Transverse colon (tissue), 4 donors: Measurements from ENCODE around the gene SLC8A3. TPM values are rescaled to one million over a fixed set of nuclear protein-coding genes. Genes with fewer than 3 reads are reported as not detected.

Experiments
- DNase-seq: peaks from one replicate; pipeline ENCODE4 v3.0.0-alpha.2; 2019
- H3K27ac ChIP-seq, 4 donors: fragments of 200-600 bp; sonication (generic); 2 replicates each; pipeline ENCODE4 v1.5.1; 2016 to 2018; ENCODE audit warnings: inconsistent platforms in 4 of 4
- H3K27me3 ChIP-seq: fragments of 200-600 bp; sonication (generic); 2 replicates; pipeline ENCODE4 v1.5.1; 2017; ENCODE audit warnings: inconsistent platforms
- H3K36me3 ChIP-seq, 4 donors: fragments of 200-600 bp; sonication (generic); 2 replicates each; pipeline ENCODE4 v1.5.1; 2017 to 2019; ENCODE audit warnings: inconsistent platforms in 4 of 4
- H3K4me1 ChIP-seq, 4 donors: fragments of 200-600 bp; sonication (generic); 2 replicates each; pipeline ENCODE4 v1.5.1; 2017 to 2020; ENCODE audit warnings: inconsistent platforms in 4 of 4
- H3K4me3 ChIP-seq, 4 donors: fragments of 200-600 bp; sonication (generic); 1 replicate in 1 of 4; 2 replicates in 3 of 4; pipeline versions ENCODE4 v1.5.1 to v1.6.1; 2017 to 2019; ENCODE audit warnings: inconsistent platforms in 4 of 4
- H3K9me3 ChIP-seq, 2 donors: fragments of 200-600 bp; sonication (generic); 2 replicates each; pipeline ENCODE4 v1.5.1; 2017 to 2019; ENCODE audit warnings: inconsistent platforms in 2 of 2
- CTCF ChIP-seq, 5 experiments: fragments of 200-600 bp in 3 of 5; fragments of 450-650 bp in 2 of 5; sonication (generic) in 3 of 5; IDR thresholded peaks; 1 replicate in 2 of 5; 2 replicates in 3 of 5; pipeline ENCODE4 v1.5.1; 2016 to 2017; ENCODE audit warnings: antibody characterized with exemption in 5 of 5, inconsistent platforms in 3 of 5, mild to moderate bottlenecking in 2 of 5, moderate library complexity in 1 of 5
- EP300 ChIP-seq: sonication (generic); formaldehyde crosslinking; IDR thresholded peaks from one replicate; pipeline ENCODE4 v1.6.1; 2017; ENCODE audit warnings: antibody characterized with exemption, low read depth
- POLR2A ChIP-seq: fragments of 450-650 bp; IDR thresholded peaks from one replicate; pipeline ENCODE4 v1.6.1; 2016; ENCODE audit warnings: antibody characterized with exemption, mild to moderate bottlenecking, moderate library complexity
- POLR2AphosphoS5 ChIP-seq, 3 donors: sonication (generic); formaldehyde crosslinking; IDR thresholded peaks; one replicate each; pipeline ENCODE4 v1.6.1; 2016; ENCODE audit warnings: antibody characterized with exemption in 3 of 3
- WGBS, 2 donors: methylation state at CpG; one replicate each; pipeline ENCODE4 v1.1.5; 2018; ENCODE audit warnings: low coverage in 1 of 2; 5-methylcytosine and 5-hydroxymethylcytosine counted together
- in situ Hi-C, 4 donors: fragments of 200-750 bp; cut with MboI; loops; one replicate each; pipeline versions ENCODE4 v1.15.0 to v1.15.1; 2017; ENCODE audit warnings: low sequenced_read_pairs in 3 of 4, low pct_ligation_motif_present in 1 of 4, low pct_unique_long_range_greater_than_20kb in 1 of 4
- intact Hi-C: fragments of 100-400 bp; cut with DNase I; formaldehyde crosslinking; loops from one replicate; pipeline ENCODE4 v1.15.1; 2023; ENCODE audit warnings: low total_unique reads
- total RNA-seq, 4 donors: library from RNA; depleted of rRNA; stranded (reverse); fragments of >200 nt; gene quantifications; one replicate each; pipeline ENCODE4 v1.1.0, GENCODE V29; 2016

The SLC8A3 gene
- total RNA-seq, 4 donors from 2014 or later: 0.27 to 1.9 (median 0.32) TPM; not detected in 1

GRCh38 chr14:70094631-70095030, 94.1 kb downstream of the SLC8A3 start:
- TF ChIP-seq EP300 (no peak), POLR2A (no peak), POLR2AphosphoS5 (IDR thresholded peaks at IDR 0.05) (no peak), CTCF (IDR thresholded peaks at IDR 0.05) (no peak)
- H3K27ac ChIP-seq: no peak overlapping the region
- in situ Hi-C loops: loop anchor here in 1 of 4 donors (25.0 kb wide), 1 partner anchor 218 kb away; no protein-coding TSS in a partner anchor
- intact Hi-C loops: no loop called here
- no peak for DNase-seq
- no peaks in the 10 kb centered on the region for H3K9me3 ChIP-seq
- WGBS, 2 donors: 60 to 67% methylated on average over 1 of the region's 1 CpG
- H3K27me3 ChIP-seq: peaks cover 15% of the 10 kb centered on the region
- no peak overlapping the region for H3K4me3 ChIP-seq
- H3K36me3 ChIP-seq: no peaks in the 10 kb centered on the region
- peaks cover 0 to 15% (median 2%) of the 10 kb centered on the region in 4 donors for H3K4me1 ChIP-seq

DNA sequence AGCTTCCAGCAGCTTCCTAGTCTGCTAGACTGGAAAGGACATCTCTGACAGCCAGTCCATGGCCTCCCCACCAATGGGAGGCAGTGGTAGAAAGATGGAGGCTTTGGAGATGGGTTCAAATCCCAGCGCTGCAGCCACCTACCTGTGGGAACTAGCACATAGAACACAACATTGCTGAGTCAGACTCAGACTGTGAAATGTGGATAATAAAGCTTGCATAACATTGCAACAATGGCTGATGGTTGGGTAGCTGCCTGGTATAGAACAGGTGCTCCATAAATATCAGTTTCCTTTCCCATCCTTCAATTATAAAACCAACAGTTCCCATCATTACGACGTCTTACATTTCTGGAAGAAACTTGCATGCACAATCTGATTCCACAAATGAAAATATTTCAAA, 94.6 kb downstream of the SLC8A3 start:
- Histone ChIP-seq H3K27me3 (peaks cover 13% of the 10 kb centered on the region), H3K36me3 (no peaks in the 10 kb centered on the region), H3K27ac (no peak overlapping the region), H3K4me1 (peaks cover 0 to 15% (median 2%) of the 10 kb centered on the region in 4 donors), H3K9me3 (no peaks in the 10 kb centered on the region), H3K4me3 (no peak overlapping the region)
- no peak for DNase-seq
- intact Hi-C loops: no loop called here
- 83 to 87% methylated on average over 2 to 3 of the region's 3 CpGs for WGBS, 2 donors
- TF ChIP-seq POLR2A: no peak
- TF ChIP-seq CTCF (IDR thresholded peaks at IDR 0.05): no peak
- TF ChIP-seq POLR2AphosphoS5 (IDR thresholded peaks at IDR 0.05): no peak
- no peak for TF ChIP-seq EP300
- in situ Hi-C loops: loop anchor here in 1 of 4 donors (25.0 kb wide), 1 partner anchor 218 kb away; no protein-coding TSS in a partner anchor

GRCh38 chr14:70093156-70093555, 95.6 kb downstream of the SLC8A3 start:
- 76% methylated on average over 2 of the region's 2 CpGs; no CpG with 5 or more reads in 1 of the 2 donors for WGBS, 2 donors
- in situ Hi-C loops: loop anchor here in 1 of 4 donors (25.0 kb wide), 1 partner anchor 219 kb away; no protein-coding TSS in a partner anchor

GRCh38 chr14:70087380-70087697, 101.4 kb downstream of the SLC8A3 start:
- DNase-seq: no peak
- Histone ChIP-seq H3K4me1 (no peaks in the 10 kb centered on the region), H3K9me3 (no peaks in the 10 kb centered on the region), H3K36me3 (no peaks in the 10 kb centered on the region), H3K27me3 (peaks cover 5% of the 10 kb centered on the region), H3K4me3 (no peak overlapping the region), H3K27ac (no peak overlapping the region)
- intact Hi-C loops: no loop called here
- TF ChIP-seq POLR2AphosphoS5 (IDR thresholded peaks at IDR 0.05): no peak
- TF ChIP-seq POLR2A: no peak
- no peak for TF ChIP-seq CTCF (IDR thresholded peaks at IDR 0.05)
- TF ChIP-seq EP300: no peak
- WGBS, 2 donors: 0 to 13% methylated on average over 1 to 2 of the region's 2 CpGs
- in situ Hi-C loops: loop anchor here in 1 of 4 donors (25.0 kb wide), 1 partner anchor 225 kb away; no protein-coding TSS in a partner anchor

More at GRCh38 chr14:70093156-70093555, 95.6 kb downstream of the SLC8A3 start:
- Histone ChIP-seq H3K4me1 (peaks cover 0 to 6% (median 0%) of the 10 kb centered on the region in 4 donors), H3K27me3 (peaks cover 13% of the 10 kb centered on the region), H3K27ac (no peak overlapping the region), H3K9me3 (no peaks in the 10 kb centered on the region), H3K36me3 (no peaks in the 10 kb centered on the region), H3K4me3 (no peak overlapping the region)
- intact Hi-C loops: no loop called here
- no peak for TF ChIP-seq CTCF (IDR thresholded peaks at IDR 0.05)
- TF ChIP-seq EP300: no peak
- no peak for TF ChIP-seq POLR2AphosphoS5 (IDR thresholded peaks at IDR 0.05)
- TF ChIP-seq POLR2A: no peak
- no peak for DNase-seq
